ENCODE results near the gene STARD13.
A peak's percentile ranks its signal among the peaks of the same experiment; 100 is the strongest.

Gene STARD13

GRCh38 chr13:33272531-33273124 is 12.9 kb downstream of the STARD13 start:
- DNase-seq, result no peak

- no peak for DNase-seq
Observed at GRCh38 chr13:33271759-33272158, 13.8 kb downstream of the STARD13 start.

- no peak for DNase-seq
Observed at GRCh38 chr13:33270895-33271538, 14.5 kb downstream of the STARD13 start.

GRCh38 chr13:33265607-33266006 is 19.9 kb downstream of the STARD13 start:
- DNase-seq, result no peak

GRCh38 chr13:33265133-33265532 is 20.4 kb downstream of the STARD13 start:
- DNase-seq, result no peak

- no peak for DNase-seq
Observed at GRCh38 chr13:33264620-33264978, 21.0 kb downstream of the STARD13 start.

GRCh38 chr13:33263976-33264619 is 21.5 kb downstream of the STARD13 start:
- no peak for DNase-seq

GRCh38 chr13:33263484-33263883 is 22.1 kb downstream of the STARD13 start:
- no peak for DNase-seq

- DNase-seq, result no peak
Observed at GRCh38 chr13:33262997-33263396, 22.6 kb downstream of the STARD13 start.

GRCh38 chr13:33262594-33262993 is 23.0 kb downstream of the STARD13 start:
- DNase-seq, result no peak

- no peak for DNase-seq
Observed at GRCh38 chr13:33262062-33262487, 23.5 kb downstream of the STARD13 start.

GRCh38 chr13:33261387-33262061 is 24.0 kb downstream of the STARD13 start:
- DNase-seq, result no peak

GRCh38 chr13:33260168-33261098 is 25.1 kb downstream of the STARD13 start:
- no peak for DNase-seq

- no peak for DNase-seq
Observed at GRCh38 chr13:33259296-33259695, 26.3 kb downstream of the STARD13 start.

- no peak for DNase-seq
Observed at GRCh38 chr13:33258808-33259193, 26.8 kb downstream of the STARD13 start.

- DNase-seq, result no peak
Observed at GRCh38 chr13:33257841-33258807, 27.4 kb downstream of the STARD13 start.

- no peak for DNase-seq
Observed at GRCh38 chr13:33256148-33256840, 29.3 kb downstream of the STARD13 start.

- DNase-seq, result no peak
Observed at GRCh38 chr13:33252135-33252534, 33.4 kb downstream of the STARD13 start.

- DNase-seq, result peak; percentile 1
Observed at GRCh38 chr13:33251131-33251661, 34.4 kb downstream of the STARD13 start.

GRCh38 chr13:33250609-33251008 is 34.9 kb downstream of the STARD13 start:
- no peak for DNase-seq

- no peak for DNase-seq
Observed at GRCh38 chr13:33249894-33250293, 35.7 kb downstream of the STARD13 start.

Data from activated CD4-positive, alpha-beta T cell treated with anti-CD3 and anti-CD28 coated beads, Interleukin-10, Interleukin-2, amounts not matched to agents 100 ng/mL and 50 ng/mL, durations not matched to agents 16 hours and 8 hours (primary cell).